SK-N-MC (cell line): ENCODE measurements around the gene KCNN1.
A peak's percentile ranks its signal among the peaks of the same experiment; 100 is the strongest.

Source experiments
- DNase-seq: peaks from one replicate; pipeline ENCODE4 v3.0.0-alpha.2; 2011; ENCODE audit warnings: low read depth, low spot score
- H3K27ac ChIP-seq: fragments of 200-600 bp; sonication (generic); 2 replicates; pipeline ENCODE4 v1.5.1; 2016; ENCODE audit warnings: mixed run types
- H3K36me3 ChIP-seq: fragments of 200-600 bp; sonication (generic); 2 replicates; pipeline ENCODE4 v1.6.1; 2017; ENCODE audit warnings: antibody characterized with exemption, low read length, mixed read lengths; ENCODE audit not compliant: insufficient read depth
- H3K4me3 ChIP-seq: fragments of 200-600 bp; sonication (generic); 2 replicates; pipeline ENCODE4 v1.5.1; 2016
- H3K9ac ChIP-seq: fragments of 200-600 bp; sonication (generic); 2 replicates; pipeline ENCODE4 v1.8.0; 2017; ENCODE audit warnings: mixed run types, mixed read lengths; ENCODE audit not compliant: insufficient read length
- H3K9me3 ChIP-seq: fragments of 200-600 bp; sonication (generic); 2 replicates; pipeline ENCODE4 v1.6.1; 2017; ENCODE audit warnings: low read depth, mild to moderate bottlenecking, antibody characterized with exemption, low read length, moderate library complexity, mixed read lengths
- EZH2 ChIP-seq: fragments of 200-600 bp; sonication (generic); IDR thresholded peaks from one replicate; pipeline ENCODE4 v1.6.1; 2017; ENCODE audit warnings: antibody characterized with exemption
- FOXP2 ChIP-seq: optimal IDR thresholded peaks from 2 replicates; pipeline ENCODE3; 2011; ENCODE audit warnings: mild to moderate bottlenecking, moderate library complexity; ENCODE audit not compliant: insufficient read depth; ENCODE audit errors: extremely low read length, control extremely low read depth
- POLR2AphosphoS5 ChIP-seq: IDR thresholded peaks from 2 replicates; pipeline ENCODE4 v1.6.1; 2012; ENCODE audit warnings: mild to moderate bottlenecking, low read depth, low read length, borderline replicate concordance

KCNN1 gene

DNA sequence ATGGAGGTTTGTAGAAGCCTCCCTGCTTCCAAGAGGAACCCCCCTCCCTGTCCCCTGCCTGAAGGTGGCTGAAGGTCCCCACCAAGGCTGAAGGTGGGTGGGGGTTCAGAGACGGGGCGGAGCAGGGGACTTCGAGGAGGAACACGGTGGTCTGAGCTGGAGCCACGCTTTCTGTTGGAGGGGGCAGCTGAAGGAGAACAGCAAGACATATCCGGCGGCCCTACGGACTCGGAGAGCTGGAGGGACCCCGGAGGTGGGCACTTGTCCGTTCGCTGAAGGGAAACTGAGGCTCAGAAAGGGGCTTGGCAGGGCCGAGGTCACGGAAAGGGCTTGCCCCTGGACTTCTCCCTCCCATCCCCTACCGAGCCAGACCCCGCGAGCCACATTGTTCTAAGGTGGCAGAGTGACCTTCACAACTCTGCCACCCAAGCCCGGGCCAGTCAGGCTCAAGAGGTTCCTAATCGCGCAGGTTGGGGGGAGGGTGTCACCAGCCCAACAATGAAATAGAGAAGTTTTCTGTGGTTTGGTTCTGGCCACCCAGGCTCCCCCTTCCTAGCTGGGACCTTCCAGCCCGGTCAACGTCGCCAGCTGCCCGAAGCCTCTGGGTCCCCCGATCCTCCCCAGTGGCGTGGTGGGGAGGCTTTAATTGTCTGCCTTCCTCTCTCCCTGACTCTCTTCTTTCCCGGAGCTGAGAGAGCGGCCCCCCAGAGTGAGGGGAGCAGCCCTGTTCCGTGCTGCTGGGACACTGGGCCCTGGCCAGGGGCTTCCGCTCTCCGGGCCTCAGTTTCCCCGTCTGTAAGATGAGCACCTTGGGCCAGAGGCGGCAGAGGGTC lies 15.5 kb upstream of the KCNN1 start:
- TF ChIP-seq EZH2 = no peak
- TF ChIP-seq POLR2AphosphoS5 = no peak
- TF ChIP-seq FOXP2 = no peak
- no peak for DNase-seq
- Histone ChIP-seq H3K4me3 (peak overlapping the region; percentile 94), H3K36me3 (no peaks in the 10 kb centered on the region), H3K27ac (peak overlapping the region; percentile 77; the same call in 1 of the 2 replicates), H3K9ac (peak overlapping the region; percentile 51), H3K9me3 (no peaks in the 10 kb centered on the region)

DNA sequence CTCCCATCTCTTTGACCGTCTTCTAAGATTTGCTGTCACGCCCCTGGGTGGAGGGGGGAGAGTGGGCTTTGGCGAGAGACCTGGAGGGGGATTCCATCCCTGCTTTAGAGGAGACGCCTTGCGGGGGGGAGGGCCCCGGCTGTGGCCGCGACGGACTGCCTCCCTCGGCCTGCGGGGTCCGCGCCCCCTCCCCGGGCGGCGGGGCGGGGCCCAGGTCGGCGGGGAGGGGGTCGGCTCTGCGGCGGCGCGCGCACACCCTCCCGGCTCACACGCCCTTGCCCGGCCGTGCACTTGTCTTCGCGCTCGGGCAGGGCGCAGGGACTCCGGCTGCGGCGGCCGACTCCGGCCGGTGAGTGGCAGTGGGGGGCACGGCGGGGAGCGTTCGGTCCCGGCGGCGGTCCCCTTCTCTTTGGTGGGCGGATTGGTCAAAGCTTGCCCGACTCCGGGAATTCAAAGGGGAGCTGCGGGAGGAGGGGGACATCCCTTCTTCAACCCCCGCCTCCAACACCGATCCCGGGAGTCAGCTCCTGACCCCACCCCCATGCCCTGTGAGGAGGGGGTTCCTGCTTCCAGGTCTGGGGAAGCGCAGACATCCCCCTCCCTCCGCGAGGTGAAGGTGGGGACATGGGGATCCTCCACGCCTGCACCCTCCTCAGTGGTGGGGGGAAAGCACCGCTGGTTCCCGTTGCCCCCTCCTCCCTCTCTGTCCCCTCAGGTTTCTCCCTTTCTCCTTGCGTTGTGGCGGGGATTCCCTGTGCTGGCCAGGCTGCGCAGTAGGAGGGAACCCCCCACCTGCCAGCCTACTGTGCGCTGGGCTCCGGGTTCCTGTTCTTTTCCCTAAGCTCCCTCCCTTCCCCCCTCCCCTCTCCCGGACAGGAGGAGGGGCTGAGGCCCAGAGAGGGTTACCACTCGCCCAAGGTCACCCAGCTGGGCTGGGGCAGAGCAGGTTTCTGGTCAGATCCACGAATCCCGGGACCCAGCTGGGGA lies 14.6 kb upstream of the KCNN1 start:
- TF ChIP-seq EZH2 (no peak), POLR2AphosphoS5 (0 out of 2 replicates have a peak, but pooled peaks have one; percentile 32), FOXP2 (no peak)
- Histone ChIP-seq H3K4me3 (peak overlapping the region; percentile 94), H3K27ac (no peak overlapping the region), H3K36me3 (no peaks in the 10 kb centered on the region), H3K9ac (peak overlapping the region; percentile 51), H3K9me3 (no peaks in the 10 kb centered on the region)
- DNase-seq = no peak

DNA sequence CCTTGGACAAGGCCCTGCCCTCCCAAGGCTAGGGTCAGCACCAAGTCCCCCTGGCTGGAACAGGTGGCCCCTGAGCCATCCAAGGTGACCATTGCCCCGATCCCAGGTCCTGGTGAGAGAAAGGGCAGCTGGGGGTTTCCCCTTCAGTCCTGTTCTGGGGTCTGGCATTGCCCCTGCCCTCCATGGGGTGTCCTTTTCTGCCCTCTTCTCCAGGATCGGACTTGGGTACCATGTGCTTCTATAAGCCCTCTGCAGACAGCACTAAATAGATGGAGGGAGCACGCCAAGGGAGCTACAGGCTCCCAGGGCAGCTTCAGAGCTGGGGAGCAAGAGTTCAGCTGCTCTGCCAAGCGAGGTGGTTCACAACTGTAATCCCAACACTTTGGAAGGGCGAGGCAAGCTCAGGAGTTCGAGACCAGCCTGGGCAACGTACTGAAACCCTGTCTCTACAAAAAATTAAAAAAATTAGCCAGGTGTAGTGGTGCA lies 13.5 kb upstream of the KCNN1 start:
- H3K9me3 ChIP-seq = no peaks in the 10 kb centered on the region
- no peak for DNase-seq
- no peak overlapping the region for H3K27ac ChIP-seq
- H3K9ac ChIP-seq = peak overlapping the region; percentile 51
- peak overlapping the region; percentile 94 for H3K4me3 ChIP-seq
- TF ChIP-seq POLR2AphosphoS5 (no peak), FOXP2 (no peak), EZH2 (no peak)
- no peaks in the 10 kb centered on the region for H3K36me3 ChIP-seq

DNA sequence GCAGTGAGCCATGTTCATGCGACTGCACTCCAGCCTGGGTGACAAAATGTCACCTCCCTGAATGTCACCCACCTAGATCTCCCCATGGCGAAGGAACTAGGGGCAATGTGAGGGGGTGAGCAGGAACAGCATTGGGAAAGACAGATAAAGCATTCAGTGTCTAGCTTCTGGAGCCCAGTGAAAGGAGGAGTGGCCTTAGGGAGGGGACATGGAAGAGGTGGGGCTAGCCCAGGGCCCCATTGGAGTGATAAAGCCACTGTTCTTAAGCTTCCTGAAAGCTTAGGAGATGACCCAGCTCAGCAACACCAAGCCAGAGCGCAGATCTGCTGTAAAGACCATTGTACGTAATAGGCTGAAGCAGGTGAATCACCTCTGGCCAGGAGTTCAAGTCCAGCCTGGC lies 13.0 kb upstream of the KCNN1 start:
- Histone ChIP-seq H3K9me3 (no peaks in the 10 kb centered on the region), H3K4me3 (0 out of 2 replicates have a peak overlapping the region, but pooled peaks have one; percentile 18), H3K27ac (no peak overlapping the region), H3K9ac (no peak overlapping the region), H3K36me3 (no peaks in the 10 kb centered on the region)
- no peak for DNase-seq
- TF ChIP-seq POLR2AphosphoS5 = no peak

DNA sequence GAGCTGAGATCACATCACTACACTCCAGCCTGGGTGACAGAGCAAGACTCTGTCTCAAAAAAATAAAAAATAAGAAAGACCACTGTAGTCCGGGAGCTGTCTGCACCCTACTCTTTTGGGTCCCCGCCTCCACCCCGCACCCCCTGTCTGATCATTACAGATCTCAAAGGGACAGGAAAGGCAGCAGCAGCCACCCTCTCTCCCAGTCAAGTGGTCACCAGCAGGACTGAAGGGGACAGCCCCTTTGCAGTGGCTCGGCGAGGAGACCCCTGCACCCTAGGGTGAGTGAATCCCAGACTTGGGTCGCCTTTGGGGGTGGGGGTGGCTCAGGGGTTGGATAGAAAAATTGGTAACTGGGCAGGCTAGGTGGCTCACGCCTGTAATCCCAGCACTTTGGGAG lies 12.5 kb upstream of the KCNN1 start:
- Histone ChIP-seq H3K4me3 (no peak overlapping the region), H3K27ac (no peak overlapping the region), H3K9ac (no peak overlapping the region), H3K36me3 (no peaks in the 10 kb centered on the region), H3K9me3 (no peaks in the 10 kb centered on the region)
- no peak for TF ChIP-seq FOXP2
- TF ChIP-seq EZH2 = no peak
- TF ChIP-seq POLR2AphosphoS5 = no peak
- DNase-seq = no peak

DNA sequence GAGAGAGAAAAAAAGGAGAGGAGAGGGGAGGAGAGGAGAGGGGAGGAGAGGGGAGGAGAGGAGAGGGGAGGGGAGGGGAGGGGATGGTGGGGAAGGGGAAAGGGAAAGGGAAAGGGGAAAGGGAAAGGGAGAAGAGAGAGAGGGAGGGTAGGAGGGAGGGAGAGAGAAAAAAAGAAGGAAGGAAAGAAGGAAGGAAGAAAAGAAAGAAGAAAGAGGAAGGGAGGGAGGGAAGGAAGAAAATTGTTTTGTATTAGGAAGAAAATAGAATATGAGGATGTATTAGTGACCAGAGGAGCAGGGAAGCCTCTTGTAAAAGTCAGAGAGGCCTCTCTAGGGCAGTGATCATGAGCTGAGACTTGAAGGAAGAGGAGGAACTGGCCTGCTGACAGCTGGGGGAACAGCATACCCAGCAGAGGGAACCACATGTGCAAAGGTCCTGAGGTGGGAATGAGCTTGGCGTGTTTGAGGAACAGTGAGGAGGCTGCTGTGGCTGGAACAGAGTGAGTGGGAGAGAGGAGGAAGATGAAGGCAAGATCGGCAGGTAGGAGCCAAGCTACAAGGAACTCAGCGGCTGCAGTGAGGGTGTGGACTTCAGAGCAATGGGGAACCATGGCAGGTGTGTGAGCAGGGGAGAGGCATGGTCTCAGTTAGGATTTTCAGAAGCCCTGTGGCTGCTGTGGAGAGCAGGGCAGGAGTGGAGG lies 9.6 kb upstream of the KCNN1 start:
- Histone ChIP-seq H3K9ac (no peak overlapping the region), H3K4me3 (no peak overlapping the region), H3K27ac (no peak overlapping the region), H3K9me3 (no peaks in the 10 kb centered on the region), H3K36me3 (no peaks in the 10 kb centered on the region)
- no peak for TF ChIP-seq FOXP2
- no peak for TF ChIP-seq EZH2
- no peak for TF ChIP-seq POLR2AphosphoS5
- no peak for DNase-seq

DNA sequence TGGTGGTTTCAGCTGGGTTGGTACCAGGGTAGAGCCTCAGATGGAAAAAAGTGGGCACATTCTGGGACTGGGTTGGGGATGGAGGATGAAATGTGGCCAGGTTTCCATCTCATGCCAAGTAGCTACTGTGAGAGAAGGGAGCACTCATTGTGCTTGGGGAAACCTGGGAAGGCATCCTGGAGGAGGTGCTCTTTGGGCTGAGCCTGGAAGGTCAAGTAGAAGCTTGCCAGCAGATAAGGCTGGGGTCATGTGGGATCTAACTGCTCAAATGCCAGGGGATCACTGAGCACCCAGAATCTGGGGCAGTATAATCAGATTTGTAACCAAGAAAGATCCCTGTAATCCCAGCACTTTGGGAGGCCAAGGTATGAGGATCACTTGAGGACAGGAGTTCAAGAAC lies 9.0 kb upstream of the KCNN1 start:
- Histone ChIP-seq H3K4me3 (no peak overlapping the region), H3K27ac (no peak overlapping the region), H3K9ac (no peak overlapping the region), H3K9me3 (no peaks in the 10 kb centered on the region), H3K36me3 (no peaks in the 10 kb centered on the region)
- no peak for TF ChIP-seq POLR2AphosphoS5
- no peak for TF ChIP-seq EZH2
- no peak for TF ChIP-seq FOXP2
- no peak for DNase-seq
